Measurements from ENCODE around the gene SEC24D.

- TF ChIP-seq CTCF (conservative IDR thresholded peaks at IDR 0.05; ENCODE audit: low read length) (no peak), EZH2phosphoT487 (IDR thresholded peaks at IDR 0.05; ENCODE audit: borderline replicate concordance) (no peak)
These were observed 79.0 kb downstream of the SEC24D start for GRCh38 chr4:118756958-118757357.
